Measurements from ENCODE around the gene UBA3. TPM values are rescaled to one million over a fixed set of nuclear protein-coding genes. Genes with fewer than 3 reads are reported as not detected.

UBA3 gene
- total and polyA plus RNA-seq, 4 donors: 41.2 to 107 (median 49.1) TPM

- peaks cover 13 to 43% (median 31%) of the 10 kb centered on the region in 4 donors for H3K36me3 ChIP-seq (ENCODE audit: control insufficient read depth in 4 of 4, insufficient read depth in 4 of 4, low read length in 4 of 4)
- no peak for DNase-seq
- no peaks in the 10 kb centered on the region for H3K9me3 ChIP-seq (ENCODE audit: control insufficient read depth in 4 of 4, insufficient read depth in 3 of 4, low read length in 3 of 4)
- H3K4me1 ChIP-seq (ENCODE audit: control insufficient read depth in 5 of 5, insufficient read depth in 5 of 5, low read length in 5 of 5): no peaks in the 10 kb centered on the region
- no peak overlapping the region for H3K27ac ChIP-seq (ENCODE audit: low read depth in 1 of 2, low read length in 1 of 2)
- no peak for ATAC-seq (ENCODE audit: insufficient read depth, low FRiP score)
- 88 to 90% methylated on average over 2 of the region's 2 CpGs for WGBS, 2 donors
- no peak for TF ChIP-seq CTCF (IDR thresholded peaks at IDR 0.05; ENCODE audit: control extremely low read depth, extremely low read depth)
- no peak overlapping the region for H3K4me3 ChIP-seq
- H3K9ac ChIP-seq (ENCODE audit: insufficient read depth in 1 of 2, low read length in 2 of 2): no peak overlapping the region
- H3K27me3 ChIP-seq (ENCODE audit: control insufficient read depth in 3 of 3, insufficient read depth in 3 of 3, low read length in 2 of 3): no peaks in the 10 kb centered on the region
Measured at GRCh38 chr3:69058947-69059224, 21.3 kb downstream of the UBA3 start.

GRCh38 chr3:69058180-69058946, 21.8 kb downstream of the UBA3 start:
- Histone ChIP-seq H3K4me1 (ENCODE audit: control insufficient read depth in 5 of 5, insufficient read depth in 5 of 5, low read length in 5 of 5) (no peaks in the 10 kb centered on the region), H3K9ac (ENCODE audit: insufficient read depth in 1 of 2, low read length in 2 of 2) (no peak overlapping the region), H3K4me3 (no peak overlapping the region), H3K27ac (ENCODE audit: low read depth in 1 of 2, low read length in 1 of 2) (no peak overlapping the region), H3K27me3 (ENCODE audit: control insufficient read depth in 3 of 3, insufficient read depth in 3 of 3, low read length in 2 of 3) (no peaks in the 10 kb centered on the region), H3K36me3 (ENCODE audit: control insufficient read depth in 4 of 4, insufficient read depth in 4 of 4, low read length in 4 of 4) (peaks cover 13 to 43% (median 30%) of the 10 kb centered on the region in 4 donors), H3K9me3 (ENCODE audit: control insufficient read depth in 4 of 4, insufficient read depth in 3 of 4, low read length in 3 of 4) (no peaks in the 10 kb centered on the region)
- no peak for TF ChIP-seq CTCF (IDR thresholded peaks at IDR 0.05; ENCODE audit: control extremely low read depth, extremely low read depth)
- DNase-seq (no peak), ATAC-seq (ENCODE audit: insufficient read depth, low FRiP score) (no peak)
- WGBS, 2 donors: 41 to 49% methylated on average over 3 of the region's 3 CpGs

GRCh38 chr3:69052472-69052898, 27.7 kb downstream of the UBA3 start:
- H3K4me1 ChIP-seq (ENCODE audit: control insufficient read depth in 5 of 5, insufficient read depth in 5 of 5, low read length in 5 of 5): peaks cover 0 to 15% (median 4%) of the 10 kb centered on the region in 5 donors
- peak overlapping the region; percentile 10 for H3K4me3 ChIP-seq
- no peaks in the 10 kb centered on the region for H3K27me3 ChIP-seq (ENCODE audit: control insufficient read depth in 3 of 3, insufficient read depth in 3 of 3, low read length in 2 of 3)
- no peaks in the 10 kb centered on the region for H3K9me3 ChIP-seq (ENCODE audit: control insufficient read depth in 4 of 4, insufficient read depth in 3 of 4, low read length in 3 of 4)
- DNase-seq: no peak
- WGBS, 2 donors: 12 to 13% methylated on average over 9 of the region's 9 CpGs
- ATAC-seq (ENCODE audit: insufficient read depth, low FRiP score): no peak
- peak overlapping the region; percentile 38 to 98 for H3K27ac ChIP-seq (ENCODE audit: low read depth in 1 of 2, low read length in 1 of 2)
- no peak for TF ChIP-seq CTCF (IDR thresholded peaks at IDR 0.05; ENCODE audit: control extremely low read depth, extremely low read depth)
- peak overlapping the region in 1 of 2 donors; percentile 63 for H3K9ac ChIP-seq (ENCODE audit: insufficient read depth in 1 of 2, low read length in 2 of 2)
- peaks cover 6 to 18% (median 10%) of the 10 kb centered on the region in 4 donors for H3K36me3 ChIP-seq (ENCODE audit: control insufficient read depth in 4 of 4, insufficient read depth in 4 of 4, low read length in 4 of 4)
